Activated CD4-positive, CD25-positive, alpha-beta regulatory T cell treated with anti-CD3 and anti-CD28 coated beads, Interleukin-2, amount 50 U/mL, for 16 hours (primary cell): ENCODE results near the gene C2CD3.
A peak's percentile ranks its signal among the peaks of the same experiment; 100 is the strongest.
"Not testable (repeated sequence)": the region's sequence is repeated elsewhere in the genome, so short reads cannot be mapped to it uniquely, and the experiment has no call there.

Source experiments
- DNase-seq: peaks from one replicate; pipeline ENCODE4 v3.0.0-alpha.2; 2020; ENCODE audit warnings: low read depth, low spot score

C2CD3 gene

DNA sequence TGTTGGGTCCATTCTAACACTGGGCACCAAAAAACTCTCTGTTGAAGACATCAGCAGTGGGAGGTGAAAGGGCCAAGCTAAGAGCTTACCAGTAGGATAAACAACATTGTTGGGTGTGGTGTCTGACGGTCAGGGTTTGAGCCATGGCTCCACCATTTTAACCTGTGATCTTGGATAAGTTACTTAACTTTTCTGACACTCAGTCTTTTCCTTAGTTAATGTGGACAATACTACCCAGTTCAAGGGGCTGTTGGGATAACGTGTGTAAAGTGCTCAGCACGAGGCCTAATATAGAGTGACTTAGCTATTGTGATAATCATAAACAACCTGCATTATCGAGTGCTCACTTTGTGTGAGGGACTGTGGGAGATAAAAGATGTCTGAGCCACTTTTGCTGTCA, 168.0 kb downstream of the C2CD3 start:
- no peak for DNase-seq

DNA sequence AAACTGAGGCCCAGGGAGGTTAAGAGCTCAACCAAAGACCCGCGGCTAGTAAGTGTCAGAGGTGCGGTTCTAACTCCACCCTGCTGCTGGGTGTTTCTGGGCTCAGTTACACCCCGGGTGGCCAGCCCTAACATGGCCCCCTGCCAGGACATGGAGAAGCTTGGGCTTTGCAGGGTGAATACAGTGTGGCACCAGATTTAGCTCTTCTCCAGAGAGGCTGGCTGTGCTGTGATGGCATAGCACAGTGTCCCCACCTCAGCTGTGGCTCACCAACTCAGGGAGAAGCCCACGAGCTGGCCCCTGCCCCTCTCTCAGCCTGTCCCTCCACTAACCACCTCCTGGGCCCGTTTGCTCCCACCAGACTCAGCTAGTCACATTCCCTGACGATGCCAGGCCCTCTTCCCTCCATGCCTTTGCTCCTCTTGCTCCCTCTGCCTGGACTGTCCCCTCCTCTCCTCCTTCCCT, 168.9 kb downstream of the C2CD3 start:
- no peak for DNase-seq

DNA sequence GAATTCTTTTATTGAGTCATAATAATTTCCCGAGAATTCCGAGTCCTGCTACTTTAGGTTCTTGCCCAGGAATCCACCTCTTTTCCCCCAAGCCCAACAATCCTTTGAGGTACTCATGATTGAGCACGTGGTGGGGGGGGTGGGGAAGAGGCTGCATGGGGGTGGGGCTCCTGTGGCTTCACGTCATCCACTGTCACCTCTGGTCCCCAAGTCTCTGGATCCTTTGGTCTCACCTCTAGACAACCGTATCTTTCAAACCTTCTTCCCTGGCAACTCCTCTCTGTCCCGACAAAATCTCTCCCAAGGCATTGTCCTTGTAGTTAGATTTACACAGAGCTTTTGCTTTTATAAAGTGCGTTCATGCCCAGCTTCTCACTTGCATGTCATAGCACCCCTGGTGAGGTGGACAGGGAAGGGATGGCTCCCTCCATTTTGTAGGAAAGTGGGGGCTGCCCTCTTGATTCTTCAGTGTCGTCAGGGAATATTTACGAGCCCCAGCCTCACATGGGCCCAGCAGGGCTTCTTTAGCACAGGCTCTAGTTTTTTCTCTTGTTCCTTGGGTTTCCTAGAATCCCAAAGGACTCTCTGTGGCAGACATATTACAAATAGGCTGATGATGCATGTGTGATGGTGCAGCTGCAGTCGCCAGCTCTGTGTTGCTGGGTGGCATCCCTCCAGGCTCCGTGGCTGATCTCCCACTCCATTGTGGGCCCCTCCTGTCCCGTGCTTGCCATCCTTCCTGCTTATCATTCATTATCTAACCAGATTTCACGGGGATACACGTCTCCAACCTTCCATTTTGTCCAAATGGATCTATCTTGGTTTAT, 170.3 kb downstream of the C2CD3 start:
- DNase-seq, result no peak

DNA sequence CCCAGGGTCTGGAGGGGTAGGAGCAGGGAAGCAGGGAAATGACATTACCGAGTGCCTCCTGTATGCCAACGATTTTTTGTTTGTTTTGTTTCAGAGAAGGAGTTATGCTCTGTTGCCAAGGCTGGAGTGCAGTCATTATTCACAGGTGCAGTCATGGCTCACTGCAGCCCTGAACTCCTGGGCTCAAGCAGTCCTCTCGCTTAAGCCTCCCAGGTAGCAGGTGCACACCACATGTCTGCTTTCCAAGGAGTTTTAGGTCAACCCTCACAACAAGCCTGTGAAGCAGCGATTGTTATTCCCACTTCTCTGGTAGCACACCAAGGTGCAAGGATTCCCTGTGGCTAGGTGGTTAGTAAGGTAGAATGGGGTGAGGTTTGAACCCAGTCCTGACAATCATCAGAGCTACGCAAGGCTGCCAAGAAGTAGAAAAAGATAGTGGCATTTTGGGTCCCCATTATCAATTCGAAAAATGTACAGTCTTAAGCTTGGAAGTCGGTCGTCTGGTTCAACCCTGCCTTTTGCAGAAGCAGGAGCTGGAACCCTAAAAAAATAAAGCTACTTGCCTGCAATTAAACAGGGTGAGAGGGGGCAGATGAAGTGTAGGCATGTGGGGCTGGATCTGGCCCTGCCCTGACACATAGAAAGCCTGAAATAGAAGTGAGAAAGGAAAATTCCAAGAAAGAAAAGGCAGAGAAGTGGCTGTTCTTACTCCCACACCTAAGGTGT, 171.1 kb downstream of the C2CD3 start:
- DNase-seq, result no peak

DNA sequence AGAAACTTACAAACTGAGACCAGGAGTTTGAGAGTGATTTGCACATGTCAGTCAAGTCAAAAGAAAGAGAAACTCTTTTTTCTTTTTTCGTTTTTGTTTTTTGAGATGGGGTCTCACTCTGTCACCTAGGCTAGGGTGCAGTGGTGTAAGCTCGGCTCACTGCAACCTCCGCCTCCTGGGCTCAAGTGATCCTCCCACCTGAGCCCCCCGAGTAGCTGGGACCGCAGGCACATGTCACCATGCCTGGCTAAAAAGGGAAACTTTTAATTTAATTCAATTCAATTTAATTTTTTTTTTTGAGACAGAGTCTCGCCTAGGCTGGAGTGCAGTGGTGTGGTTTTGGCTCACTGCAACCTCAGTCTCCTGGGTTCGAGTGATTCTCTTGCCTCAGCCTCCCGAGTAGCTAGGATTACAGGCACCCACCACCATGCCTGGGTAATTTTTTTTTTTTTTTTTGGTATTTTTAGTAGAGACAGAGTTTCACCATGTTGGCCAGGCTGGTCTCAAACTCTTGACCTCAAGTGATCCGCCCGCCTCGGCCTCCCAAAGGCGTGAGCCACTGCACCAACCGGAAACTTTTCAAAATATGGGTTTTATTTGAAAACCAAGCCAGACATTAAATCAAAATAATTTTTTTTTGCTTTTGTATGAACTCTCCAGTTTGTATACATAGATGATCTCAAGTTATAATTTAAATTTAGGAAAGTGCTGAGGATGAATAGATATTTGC, 171.8 kb downstream of the C2CD3 start:
- no peak for DNase-seq

DNA sequence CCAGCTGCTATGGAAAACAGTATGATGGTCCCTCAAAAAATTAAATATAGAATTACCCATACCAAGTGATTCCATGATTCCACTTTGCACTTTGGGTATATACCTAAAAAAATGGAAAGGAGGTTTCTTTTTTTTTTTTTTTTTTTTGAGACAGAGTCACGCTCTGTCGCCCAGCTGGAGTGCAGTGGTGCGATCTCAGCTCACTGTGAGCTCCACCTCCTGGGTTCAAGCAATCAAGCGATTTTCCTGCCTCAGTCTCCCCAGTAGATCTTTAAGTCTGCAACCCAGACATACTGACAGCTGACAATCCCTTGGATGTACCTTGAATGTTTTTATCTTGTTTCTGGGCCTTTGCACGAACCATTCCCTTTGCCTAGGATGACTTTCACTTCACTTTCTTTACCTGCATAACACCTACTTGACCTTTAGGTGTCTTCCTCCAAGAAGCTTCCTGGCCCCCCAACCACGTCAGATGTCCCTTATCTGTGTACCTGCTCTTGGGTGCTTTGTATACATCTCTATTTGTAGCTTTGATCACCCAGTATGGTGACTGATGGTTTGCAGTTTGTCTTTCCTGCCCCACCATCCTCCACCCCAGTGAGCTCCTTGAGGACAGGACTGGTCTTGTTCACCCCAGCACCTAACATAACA, 173.6 kb downstream of the C2CD3 start:
- no peak for DNase-seq

DNA sequence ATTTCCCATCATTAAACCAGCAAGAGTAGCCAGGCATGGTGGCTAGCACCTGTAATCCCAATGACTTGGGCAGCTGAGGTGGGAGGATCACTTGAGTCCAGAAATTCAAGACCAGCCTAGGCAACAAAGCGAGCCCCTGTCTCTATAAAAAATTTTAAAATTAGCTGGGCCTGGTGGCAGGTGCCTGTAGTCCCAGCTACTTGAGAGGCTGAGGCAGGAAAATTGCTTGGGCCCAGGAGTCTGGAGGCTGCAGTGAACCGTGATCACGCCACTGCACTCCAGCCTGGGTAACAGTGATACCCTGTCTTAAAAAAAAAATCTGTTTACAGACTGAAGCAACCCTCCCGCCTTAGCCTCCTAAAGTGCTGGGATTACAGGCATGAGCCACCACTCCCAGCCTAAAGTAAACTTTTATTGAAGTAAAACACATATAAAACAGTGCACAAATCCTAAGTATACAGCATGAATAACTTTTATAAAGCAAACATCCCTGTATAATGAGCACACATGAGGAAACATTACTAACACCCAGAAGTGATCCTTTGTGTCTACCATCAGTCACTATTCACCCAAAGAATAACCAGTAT, 174.5 kb downstream of the C2CD3 start:
- no peak for DNase-seq

DNA sequence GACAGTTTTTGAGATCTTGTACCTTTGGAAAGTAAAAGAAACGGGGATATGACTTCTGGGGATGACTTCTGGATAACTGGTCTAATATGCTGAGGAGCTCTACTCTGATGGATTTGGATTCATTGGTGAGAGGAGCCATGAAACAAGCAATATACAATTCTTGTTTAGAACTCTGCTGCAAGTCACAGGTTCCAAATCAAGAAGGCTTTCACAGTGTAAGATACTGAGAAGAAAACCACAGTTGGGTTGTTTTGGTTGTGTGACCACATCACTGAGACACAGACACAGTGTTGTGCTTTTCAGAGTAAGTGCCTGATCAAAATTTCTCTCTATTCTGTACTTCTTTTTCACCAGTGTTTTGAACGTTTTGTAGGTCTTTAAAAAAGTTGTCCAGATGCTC, 175.1 kb downstream of the C2CD3 start:
- DNase-seq, result no peak

DNA sequence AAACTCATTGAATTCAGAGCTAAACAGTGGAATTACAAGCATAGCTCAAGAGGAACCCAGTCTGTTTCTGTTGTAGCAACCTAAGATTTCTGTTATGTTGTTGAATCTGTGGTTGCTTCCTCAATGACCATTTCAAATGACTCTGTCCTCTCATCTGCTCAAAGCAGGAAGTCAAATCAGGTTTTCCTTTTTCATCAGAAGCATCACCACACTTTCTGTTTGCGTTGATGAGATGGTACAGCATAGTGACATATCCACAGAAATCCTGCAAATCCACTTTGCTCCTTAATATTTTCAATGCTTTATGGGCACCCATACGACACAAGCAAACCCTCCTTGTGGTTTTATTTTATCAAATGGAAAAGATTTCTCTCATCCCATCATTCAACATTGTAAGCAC, 175.6 kb downstream of the C2CD3 start:
- DNase-seq, result no peak

DNA sequence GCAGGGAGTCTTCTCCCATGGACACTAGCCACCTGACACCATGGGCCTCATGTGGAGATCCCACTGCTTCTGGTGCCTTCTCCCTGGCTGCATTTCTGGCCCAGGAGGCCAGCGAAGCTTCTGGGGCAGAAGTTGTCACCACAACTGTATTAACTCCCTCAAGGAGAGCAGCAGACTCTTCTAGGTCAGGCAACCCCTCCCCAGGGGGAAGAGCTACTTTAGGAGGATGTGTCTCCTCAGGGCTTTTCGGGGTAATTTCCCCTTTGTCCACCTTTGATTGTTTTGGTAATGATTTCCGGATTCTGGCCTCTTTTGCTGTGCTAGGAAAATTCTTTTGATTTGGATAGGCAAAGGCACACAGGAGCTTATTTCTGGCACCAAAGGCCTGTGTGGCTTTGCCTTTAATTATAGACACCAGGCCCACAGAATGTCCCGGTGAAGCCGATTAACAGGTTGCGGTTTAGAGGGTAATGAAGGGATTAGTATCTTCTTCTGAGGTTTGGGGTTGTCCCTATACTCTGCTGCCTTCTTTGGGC, 179.3 kb downstream of the C2CD3 start:
- no peak for DNase-seq

DNA sequence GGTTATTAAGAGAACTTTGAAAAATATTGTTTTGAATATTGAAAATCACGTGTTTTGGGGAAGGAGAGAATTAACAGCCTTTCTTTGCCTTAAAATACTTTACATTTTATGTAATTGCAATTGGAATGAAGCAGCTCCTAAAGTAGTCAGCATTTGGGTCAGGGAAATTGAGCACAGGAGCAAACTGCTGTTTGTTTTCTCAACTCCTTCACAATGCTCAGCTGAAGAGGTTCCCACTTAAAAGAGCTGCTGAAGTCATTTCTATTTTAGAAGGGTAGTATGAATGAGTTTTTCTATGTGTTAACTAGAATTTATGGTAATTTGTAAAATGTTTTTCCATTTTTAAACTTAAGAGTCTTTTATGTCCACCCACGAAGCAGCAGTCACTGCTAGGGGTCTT, 180.1 kb downstream of the C2CD3 start:
- no peak for DNase-seq

DNA sequence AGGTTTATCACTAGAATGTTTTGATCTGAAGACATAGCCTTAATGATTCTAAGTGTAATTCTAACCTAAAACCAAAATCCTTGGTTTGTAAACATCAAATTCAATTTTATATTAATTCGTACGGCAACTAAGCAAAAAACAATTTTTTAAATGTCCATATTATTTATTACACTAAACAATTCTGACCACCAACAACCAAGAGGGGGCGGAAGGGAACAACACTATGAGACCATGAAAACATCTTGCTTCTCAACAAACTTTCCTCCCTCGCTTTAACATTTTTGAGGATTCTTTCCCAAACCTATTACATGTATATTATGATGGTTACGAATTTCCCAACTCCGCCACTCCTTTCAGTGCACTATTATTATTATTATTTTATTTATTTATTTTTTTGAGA, 181.6 kb downstream of the C2CD3 start:
- DNase-seq, result no peak

DNA sequence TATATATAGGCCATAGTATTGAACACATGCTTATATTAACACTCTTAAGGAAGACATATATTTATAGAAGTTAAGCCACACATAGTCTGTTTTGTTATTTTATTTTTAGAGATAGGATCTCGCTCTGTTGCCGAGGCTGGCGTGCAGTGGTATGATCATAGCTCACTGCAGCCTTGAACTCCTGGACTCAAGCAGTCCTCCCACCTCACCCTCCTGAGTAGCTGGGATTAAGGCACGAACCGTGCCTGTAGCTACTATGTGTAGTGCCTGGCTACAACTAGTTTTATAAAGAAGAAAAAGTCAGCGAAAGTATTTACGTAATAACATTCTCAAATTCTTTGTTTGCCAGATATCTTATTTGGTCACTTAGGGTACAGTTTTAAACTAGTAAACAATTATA, 182.6 kb downstream of the C2CD3 start:
- no peak for DNase-seq

DNA sequence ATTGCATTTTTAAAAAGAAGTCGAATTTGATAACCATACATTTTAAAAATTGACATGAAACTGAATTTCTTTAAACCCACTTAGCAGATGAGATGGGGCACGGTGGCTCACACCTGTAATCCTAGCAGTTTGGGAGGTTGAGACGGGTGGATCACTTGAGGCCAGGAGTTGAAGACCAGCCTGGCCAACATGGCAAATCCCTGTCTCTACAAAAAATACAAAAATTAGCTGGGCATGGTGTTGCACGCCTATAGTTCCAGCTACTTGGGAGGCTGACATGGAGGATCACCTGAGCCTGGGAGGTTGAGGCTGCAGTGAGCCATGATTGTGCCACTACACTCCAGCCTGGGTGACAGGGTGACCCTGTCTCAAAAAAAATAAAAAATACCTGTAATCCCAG, 185.1 kb downstream of the C2CD3 start:
- DNase-seq, result not testable (repeated sequence)

DNA sequence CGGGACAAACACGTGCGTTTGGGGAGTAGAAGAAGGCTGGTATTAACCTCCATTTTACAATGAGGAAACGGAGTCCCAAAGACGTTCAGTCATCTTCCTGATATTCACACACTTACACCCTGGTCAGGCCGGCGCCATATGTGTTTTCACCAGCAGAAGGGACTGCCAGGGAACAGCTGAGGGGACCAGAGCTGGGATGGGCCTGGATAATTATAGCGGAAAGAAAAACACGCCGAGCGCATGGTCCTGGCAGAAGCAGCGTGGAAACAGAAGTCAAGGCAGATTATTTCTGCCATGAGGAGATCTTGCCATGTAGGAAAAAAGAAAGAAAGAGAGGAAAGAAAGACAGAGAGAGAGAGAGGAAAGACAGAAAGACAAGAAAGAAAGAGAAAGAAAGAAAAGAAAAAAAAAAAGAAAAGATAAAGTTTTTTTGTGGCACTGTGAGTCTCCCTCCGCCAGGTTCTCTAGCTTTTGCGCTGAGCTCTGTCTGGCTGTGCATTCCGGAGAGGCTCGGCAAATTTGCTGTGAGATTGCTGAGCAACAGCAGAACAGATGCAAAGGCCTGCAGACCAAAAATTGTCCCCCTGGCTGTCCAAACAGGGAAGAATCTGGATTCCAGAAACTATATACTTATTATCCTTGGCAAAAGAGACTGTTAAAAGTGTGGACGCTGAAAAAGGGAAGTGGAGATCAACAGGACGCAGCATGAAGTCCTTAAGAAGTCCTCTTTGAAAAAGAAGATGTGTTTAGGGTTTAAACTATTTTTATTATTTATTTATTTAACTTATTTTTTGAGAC, 186.9 kb downstream of the C2CD3 start:
- no peak for DNase-seq

DNA sequence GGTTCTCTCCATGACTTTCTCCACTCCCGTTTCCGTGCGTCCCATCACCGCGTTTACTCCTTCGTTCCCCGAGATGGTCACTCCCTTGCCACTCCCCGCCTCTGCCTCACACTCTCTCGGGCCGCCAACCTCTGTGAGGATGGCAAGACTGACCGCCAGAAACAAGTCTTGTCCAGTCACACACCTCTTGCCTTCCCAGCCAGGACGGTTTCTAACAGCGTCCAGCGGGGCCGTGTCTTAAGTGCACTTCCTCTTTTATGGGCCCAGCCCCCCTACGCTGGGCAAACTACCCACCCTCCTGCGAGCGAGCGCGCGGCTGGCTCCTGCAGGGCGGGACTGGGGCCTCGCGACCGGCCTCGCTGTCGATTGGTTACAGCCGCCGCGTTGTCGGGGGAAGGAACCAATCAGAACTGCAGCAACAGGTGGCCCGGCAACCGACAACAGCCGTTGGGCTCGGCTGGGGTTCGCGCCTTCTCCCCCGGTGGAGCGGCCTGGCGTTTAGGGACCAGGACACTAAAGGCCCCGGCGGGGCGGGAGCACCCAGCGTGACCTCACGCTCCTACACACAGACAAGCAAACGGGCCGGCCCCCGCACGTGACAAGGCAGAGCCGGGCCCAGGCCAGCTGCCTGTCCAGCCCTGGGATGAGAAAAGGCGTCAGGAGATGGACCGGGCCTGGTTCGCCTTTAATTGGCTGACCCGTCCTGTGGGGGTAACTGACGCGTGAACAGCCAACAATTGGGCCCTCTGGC, 187.6 kb downstream of the C2CD3 start:
- peak; percentile 86 for DNase-seq

DNA sequence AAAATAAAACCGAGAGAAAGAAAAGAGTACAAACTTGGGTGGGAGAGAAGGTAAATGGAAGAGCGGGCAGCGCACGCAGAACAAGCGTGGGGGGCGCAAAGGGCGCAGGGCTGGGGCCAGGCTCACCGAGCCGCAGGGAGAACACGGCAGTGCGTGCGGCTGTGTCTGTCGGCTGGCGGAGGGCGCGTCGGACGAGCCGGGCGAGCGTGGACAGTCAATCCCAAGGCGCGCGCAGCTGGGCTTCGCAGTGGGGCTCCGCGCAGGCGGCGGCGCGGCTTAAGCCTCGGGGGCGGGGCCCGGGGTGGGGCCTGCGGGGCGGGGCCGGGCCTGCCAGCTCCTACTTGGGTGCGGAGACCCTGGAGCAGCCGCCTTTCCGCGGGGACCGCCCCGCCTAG, 188.2 kb downstream of the C2CD3 start, which contains the start of gene UCP2:
Gene UCP2, minus strand, starts transcription at position 249 of the 395 bp plus-strand sequence. CDS start 4,465 bp downstream, outside the sequence.
- peak; percentile 63 for DNase-seq

DNA sequence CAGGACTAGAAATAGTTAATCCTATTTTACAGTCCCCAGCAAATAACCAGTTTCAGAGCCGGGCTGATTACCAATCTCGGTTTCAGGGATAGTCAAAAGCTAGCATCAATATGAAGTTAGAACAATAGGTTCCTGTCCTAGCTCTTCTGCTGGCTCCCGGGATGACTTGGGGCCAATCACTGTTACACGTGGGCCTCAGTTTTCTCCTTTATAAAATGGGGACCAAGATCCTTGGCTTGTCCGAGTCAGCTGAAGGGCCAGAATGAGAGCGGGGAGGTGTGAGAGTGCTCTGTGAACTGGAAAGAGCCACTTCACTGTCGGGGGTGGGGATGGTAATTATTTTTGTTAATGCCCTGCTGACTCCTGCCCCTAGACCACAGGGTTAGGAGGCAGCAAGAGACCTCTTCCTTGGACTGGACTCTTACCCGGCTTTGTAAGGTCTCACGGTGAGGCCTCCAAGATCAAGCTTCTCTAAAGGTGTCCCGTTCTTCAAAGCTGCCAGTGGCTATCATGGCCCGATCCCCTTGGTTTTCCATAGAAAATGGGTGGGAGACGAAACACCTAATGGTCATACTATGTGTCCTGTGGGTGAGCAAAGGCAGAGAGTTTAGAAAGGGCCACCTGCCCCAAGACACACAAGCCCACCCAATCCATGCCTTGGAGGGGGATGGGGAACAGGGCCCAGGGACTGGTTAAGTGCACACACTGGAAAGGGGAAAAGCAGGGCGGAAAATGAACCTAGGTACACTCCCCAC, 189.6 kb downstream of the C2CD3 start:
- no peak for DNase-seq
